GM19238 (cell line): Measurements from ENCODE around the gene DCAF8.
A peak's percentile ranks its signal among the peaks of the same experiment; 100 is the strongest.

Experiments
- DNase-seq: peaks from one replicate; pipeline ENCODE4 v3.0.0; 2011; ENCODE audit warnings: low spot score; ENCODE audit not compliant: insufficient read length

DCAF8 gene

DNA sequence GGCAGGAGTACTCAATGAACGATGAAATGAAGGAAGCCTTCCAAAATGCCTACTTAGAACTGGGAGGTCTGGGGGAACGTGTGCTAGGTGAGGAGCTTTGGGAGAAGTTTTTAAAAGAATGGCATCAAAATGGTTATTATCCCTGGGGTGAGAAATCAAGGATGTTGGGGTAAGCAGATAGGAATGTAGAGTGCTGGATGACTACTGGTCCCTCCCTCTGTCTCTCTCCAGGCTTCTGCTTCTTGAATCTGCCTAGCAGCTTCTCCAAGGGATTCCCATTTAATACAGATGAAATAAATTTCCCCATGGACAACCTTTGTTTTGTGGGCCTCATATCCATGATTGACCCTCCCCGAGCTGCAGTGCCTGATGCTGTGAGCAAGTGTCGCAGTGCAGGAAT, 91.0 kb downstream of the DCAF8 start:
- no peak for DNase-seq

DNA sequence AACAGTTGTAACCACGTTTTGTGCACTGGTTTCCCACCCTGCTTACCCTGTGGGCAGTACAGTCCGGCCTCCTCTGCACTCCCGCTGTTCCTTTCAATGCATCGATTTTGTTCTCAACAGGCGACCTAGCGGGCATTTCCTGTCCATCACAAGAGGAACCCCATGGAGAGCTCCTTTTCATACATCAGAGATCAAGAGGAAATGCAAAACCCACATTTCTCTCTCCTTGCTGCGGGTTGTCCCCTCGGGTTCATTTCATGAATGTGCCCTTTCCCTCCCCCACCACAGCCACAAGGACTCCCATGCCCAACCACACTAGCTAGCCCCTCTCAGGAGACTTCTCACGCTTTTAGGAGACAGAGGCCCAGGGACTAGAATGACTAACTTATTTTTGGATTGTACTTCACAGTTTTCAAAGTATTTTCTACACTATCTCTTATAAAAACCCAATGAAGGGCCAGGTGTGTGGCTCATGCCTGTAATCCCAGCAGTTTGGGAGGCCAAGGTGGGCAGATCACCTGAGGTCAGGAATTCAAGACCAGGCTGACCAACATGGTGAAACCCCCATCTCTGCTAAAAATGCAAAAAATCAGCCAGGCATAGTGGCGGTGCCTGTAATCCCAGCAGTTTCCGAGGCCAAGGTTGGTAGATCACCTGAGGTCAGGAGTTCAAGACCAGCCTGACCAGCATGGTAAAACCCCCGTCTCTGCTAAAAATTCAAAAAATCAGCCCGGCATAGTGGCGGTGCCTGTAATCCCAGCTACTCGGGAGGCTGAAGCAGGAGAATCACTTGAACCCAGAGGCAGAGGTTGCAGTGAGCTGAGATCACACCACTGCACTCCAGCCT, 92.6 kb downstream of the DCAF8 start:
- peak; percentile 51 for DNase-seq

DNA sequence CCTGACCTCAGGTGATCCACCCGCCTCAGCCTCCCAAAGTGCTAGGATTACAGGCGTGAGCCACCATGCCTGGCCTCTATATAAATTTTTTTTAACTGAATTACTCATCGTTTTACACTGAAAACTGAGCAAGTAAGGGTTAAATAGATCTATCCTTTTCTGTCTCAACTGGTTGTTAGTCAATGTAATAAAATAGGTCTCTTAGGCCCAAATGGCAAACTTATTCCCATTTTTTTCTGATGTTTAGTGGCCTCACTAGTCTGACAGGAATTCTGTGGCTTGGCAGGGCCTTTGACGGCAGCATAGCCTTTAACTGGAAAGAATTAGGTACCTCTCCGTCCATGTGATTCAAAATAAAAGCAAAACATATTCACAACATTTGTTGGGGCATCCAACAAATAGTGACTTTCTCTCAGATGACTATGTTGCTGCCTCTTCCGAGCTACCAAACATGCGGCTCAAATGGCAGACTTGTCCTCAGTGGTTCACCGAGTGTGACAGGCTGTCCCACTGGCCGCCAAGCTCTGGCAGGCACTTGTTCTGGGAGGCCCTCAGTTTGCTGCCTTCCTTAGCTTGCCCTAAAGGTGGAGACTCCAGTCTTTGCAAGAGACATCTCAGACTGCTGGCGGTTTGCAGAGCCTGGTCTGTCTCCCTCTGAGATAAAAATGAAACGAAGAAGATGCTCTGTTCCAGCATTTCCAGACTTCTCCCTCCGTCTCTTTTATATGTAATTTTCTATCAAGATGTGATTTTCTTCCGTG, 93.6 kb downstream of the DCAF8 start:
- no peak for DNase-seq

DNA sequence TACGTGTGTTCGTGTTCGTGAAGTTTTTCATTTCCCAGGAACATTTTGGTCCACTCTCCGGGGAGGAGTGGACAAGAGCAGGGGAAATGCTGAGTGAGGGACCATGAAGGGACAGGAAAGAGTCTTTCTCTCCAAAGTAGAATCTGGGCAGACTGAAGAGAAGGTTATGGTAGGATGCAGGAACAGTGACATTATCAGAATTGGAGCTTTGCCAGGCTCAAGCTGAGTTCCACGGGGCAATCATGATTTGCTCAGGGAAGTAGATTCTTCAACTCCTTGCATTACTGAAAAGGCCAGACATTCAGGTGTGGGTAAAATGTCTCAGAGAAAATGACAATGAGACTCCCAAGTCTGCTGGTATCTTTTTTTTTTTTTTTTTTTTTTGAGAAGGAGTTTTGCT, 94.3 kb downstream of the DCAF8 start:
- no peak for DNase-seq

DNA sequence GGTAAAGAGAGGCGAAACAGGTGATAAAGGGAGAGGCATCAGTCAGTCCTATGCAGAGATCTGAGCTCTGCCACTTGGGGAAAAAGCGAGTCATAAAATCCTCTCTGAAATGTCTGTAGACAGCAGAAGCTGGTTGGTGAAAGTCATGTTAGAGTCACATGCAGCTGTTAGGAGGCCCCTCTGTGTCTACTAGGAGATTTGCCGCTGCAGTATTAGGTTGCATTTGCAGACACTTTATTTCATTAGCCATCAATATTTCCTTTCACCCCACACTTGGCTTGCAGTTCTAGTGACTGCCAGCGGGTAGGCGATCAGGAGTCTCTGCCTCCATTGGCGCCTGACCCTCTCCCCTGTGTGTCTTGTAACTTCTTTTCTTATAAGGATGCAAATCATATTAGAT, 94.8 kb downstream of the DCAF8 start:
- no peak for DNase-seq

DNA sequence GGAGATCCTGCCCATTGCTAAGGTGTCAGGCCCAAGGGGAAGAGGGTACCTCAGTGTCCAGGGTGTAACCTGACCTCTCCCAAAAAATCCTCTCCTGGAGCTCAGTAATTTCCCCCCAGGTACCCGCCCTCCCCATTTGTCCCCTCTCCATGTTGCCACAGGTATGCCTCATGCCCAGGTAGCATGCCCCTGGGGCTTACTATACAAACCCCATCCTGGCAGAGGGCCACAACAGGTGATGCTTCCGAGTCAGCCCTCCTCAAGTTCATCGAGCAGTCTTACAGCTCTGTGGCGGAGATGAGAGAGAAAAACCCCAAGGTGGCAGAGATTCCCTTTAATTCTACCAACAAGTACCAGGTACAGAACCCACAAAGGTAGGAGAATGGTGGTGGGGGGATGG, 95.3 kb downstream of the DCAF8 start:
- DNase-seq = no peak

DNA sequence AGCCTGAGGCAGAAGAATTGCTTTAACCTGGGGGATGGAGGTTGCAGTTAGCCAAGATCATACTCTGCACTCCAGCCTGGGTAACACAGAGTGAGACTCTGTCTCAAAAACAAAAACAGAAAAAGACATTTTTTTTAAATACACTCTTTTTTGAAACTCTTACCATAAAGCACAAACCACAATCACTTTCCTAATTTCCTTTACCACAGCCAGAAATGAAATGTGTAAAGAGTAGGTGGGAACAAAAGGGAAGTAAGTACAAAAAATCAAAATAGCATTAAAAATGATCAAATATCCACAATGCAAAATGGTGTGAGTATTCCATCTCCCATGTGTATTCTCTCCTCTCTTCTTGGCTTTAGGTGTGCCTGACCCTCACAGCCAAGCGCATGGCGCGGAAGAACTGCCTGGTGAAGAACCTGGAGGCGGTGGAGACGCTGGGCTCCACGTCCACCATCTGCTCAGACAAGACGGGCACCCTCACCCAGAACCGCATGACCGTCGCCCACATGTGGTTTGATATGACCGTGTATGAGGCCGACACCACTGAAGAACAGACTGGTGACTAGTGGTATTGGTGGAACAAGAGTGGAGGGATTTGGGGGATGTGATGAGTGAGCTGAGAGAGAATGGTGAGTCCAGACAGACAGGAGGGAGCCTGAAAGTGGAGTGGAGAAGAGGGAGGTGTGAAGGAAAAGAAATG, 96.0 kb downstream of the DCAF8 start:
- no peak for DNase-seq
